Muscle of leg (tissue), 11 donors: ENCODE measurements around the gene B3GNT5. TPM values are rescaled to one million over a fixed set of nuclear protein-coding genes. Genes with fewer than 3 reads are reported as not detected.
A peak's percentile ranks its signal among the peaks of the same experiment; 100 is the strongest.

Experiments used
- DNase-seq: peaks from one replicate; pipeline ENCODE4 v3.0.0; 2013
- H3K27ac ChIP-seq: one replicate; pipeline ENCODE4 v1.5.1; 2013; ENCODE audit warnings: mild to moderate bottlenecking, low read length, control low read depth
- H3K27me3 ChIP-seq: one replicate; pipeline ENCODE4 v1.6.1; 2013; ENCODE audit warnings: low read length; ENCODE audit not compliant: control insufficient read depth, insufficient read depth
- H3K36me3 ChIP-seq: one replicate; pipeline ENCODE4 v1.6.1; 2013; ENCODE audit warnings: low read length; ENCODE audit not compliant: control insufficient read depth, insufficient read depth
- H3K4me1 ChIP-seq: one replicate; pipeline ENCODE4 v1.6.1; 2013; ENCODE audit warnings: low read length; ENCODE audit not compliant: control insufficient read depth, insufficient read depth
- H3K4me3 ChIP-seq: one replicate; pipeline ENCODE4 v1.5.1; 2013; ENCODE audit warnings: low read length, control low read depth
- H3K9me3 ChIP-seq: replicated peaks from 2 replicates; pipeline ENCODE4 v1.6.1; 2013; ENCODE audit warnings: low read depth, low read length; ENCODE audit not compliant: control insufficient read depth
- WGBS: methylation state at CpG from one replicate; pipeline ENCODE4 v1.1.5; 2013; ENCODE audit warnings: missing lambda C conversion rate; ENCODE audit not compliant: insufficient coverage; 5-methylcytosine and 5-hydroxymethylcytosine counted together
- polyA plus RNA-seq, 8 donors: library from polyadenylated mRNA; unstranded; fragments of 120-200 nt; gene quantifications; one replicate each; pipeline versions ENCODE4 v1.2.1 to v1.2.3, GENCODE V29; 2013; ENCODE audit warnings: inconsistent platforms in 1 of 8, low replicate concordance in 1 of 8; ENCODE audit not compliant: insufficient read length in 8 of 8, insufficient read depth in 1 of 8
- total RNA-seq: library from RNA; stranded (reverse); fragments of 120-200 nt; gene quantifications from one replicate; pipeline ENCODE4 v1.2.4, GENCODE V29; 2013

Gene B3GNT5
- total and polyA plus RNA-seq, 9 donors, result 5.3 to 17.2 (median 9.5) TPM

- DNase-seq, result no peak
- Histone ChIP-seq H3K4me3 (no peak overlapping the region), H3K36me3 (no peaks in the 10 kb centered on the region), H3K4me1 (peaks cover 15% of the 10 kb centered on the region), H3K9me3 (no peaks in the 10 kb centered on the region), H3K27me3 (no peaks in the 10 kb centered on the region), H3K27ac (no peak overlapping the region)
- WGBS, result 88% methylated on average over 3 of the region's 3 CpGs
These were observed 9.9 kb downstream of the B3GNT5 start for GRCh38 chr3:183262875-183263378.

DNA sequence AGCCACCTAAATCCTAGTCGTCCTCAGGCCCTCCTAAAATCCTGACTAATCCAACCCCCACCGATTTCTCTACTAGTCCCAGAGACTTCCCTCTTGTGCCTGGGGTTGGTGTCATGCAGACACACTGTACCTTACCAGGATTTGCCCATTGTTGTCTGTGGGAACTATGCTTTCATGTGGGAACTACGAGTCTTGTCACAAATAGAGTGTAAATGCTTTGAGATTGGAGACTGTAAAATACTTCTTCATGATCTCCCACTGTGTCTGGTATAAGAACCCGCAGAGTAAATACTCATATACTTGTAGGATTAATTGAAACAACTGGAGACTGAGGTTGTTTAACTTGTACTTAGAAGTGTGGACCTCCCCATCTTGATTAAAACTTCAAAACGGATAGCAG, 11.2 kb downstream of the B3GNT5 start:
- no peaks in the 10 kb centered on the region for H3K36me3 ChIP-seq
- H3K4me3 ChIP-seq, result no peak overlapping the region
- peaks cover 15% of the 10 kb centered on the region for H3K4me1 ChIP-seq
- H3K27me3 ChIP-seq, result no peaks in the 10 kb centered on the region
- no peak overlapping the region for H3K27ac ChIP-seq
- WGBS, result 67% methylated on average over 1 of the region's 5 CpGs
- DNase-seq, result no peak
- no peaks in the 10 kb centered on the region for H3K9me3 ChIP-seq

GRCh38 chr3:183265157-183265642, 12.1 kb downstream of the B3GNT5 start:
- peaks cover 3% of the 10 kb centered on the region for H3K36me3 ChIP-seq
- peak overlapping the region; percentile 50 for H3K27ac ChIP-seq
- H3K4me1 ChIP-seq, result peaks cover 15% of the 10 kb centered on the region
- WGBS, result 44% methylated on average over 13 of the region's 15 CpGs
- DNase-seq, result peak; percentile 72
- H3K9me3 ChIP-seq, result no peaks in the 10 kb centered on the region
- H3K4me3 ChIP-seq, result no peak overlapping the region
- no peaks in the 10 kb centered on the region for H3K27me3 ChIP-seq

DNA sequence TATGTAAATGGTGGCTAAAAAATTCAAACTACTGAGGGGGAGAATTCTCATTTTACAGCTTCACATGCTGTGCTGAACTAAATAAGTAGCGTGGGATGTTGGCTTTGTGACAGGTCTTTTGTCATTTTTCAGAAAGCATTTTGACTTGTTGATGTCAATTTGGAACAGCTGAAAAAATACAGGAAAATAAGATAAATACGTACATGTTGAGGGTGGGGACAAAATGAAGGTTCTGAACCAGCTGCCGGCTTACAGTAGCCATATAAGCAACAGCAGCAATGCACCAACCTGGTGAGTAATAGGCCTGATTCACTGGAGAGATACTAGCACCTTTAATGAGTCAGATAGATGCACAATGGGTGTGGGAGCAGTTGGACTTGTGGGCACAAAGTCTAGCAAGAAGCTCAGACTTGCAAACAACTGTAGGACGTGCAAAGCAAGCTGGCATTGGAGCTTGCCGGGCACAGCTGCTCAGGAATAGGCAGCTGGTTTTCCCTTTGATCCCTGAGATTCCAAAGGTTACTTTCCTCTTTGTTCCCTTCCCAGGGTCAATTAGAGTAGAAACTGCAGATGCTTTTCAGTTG, 12.9 kb downstream of the B3GNT5 start:
- Histone ChIP-seq H3K27me3 (no peaks in the 10 kb centered on the region), H3K9me3 (no peaks in the 10 kb centered on the region), H3K36me3 (peaks cover 3% of the 10 kb centered on the region), H3K4me1 (peaks cover 15% of the 10 kb centered on the region), H3K4me3 (no peak overlapping the region), H3K27ac (peak overlapping the region; percentile 50)
- DNase-seq, result peak; percentile 44
- 77% methylated on average over 5 of the region's 5 CpGs for WGBS

DNA sequence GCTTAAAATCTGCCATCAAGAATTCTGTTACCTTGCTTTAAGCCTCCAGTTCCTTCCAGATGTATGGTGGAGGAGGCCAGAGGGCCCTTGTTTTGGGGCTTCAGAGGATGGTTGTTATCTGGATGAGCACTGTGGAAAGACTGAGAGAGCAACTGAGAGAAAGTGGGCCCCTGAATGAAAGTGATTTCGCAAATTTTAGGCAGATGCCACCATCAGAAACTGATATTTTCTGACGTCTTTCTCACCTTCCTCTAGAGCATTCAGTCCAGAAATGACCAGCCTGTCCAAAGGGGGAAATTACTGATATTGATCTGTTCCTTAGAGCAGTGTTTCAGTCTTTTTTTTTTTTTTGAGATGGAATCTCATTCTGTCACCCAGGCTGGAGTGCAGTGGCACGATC, 13.4 kb downstream of the B3GNT5 start:
- Histone ChIP-seq H3K4me3 (no peak overlapping the region), H3K27ac (peak overlapping the region; percentile 65), H3K9me3 (no peaks in the 10 kb centered on the region), H3K27me3 (no peaks in the 10 kb centered on the region), H3K4me1 (peaks cover 15% of the 10 kb centered on the region), H3K36me3 (peaks cover 3% of the 10 kb centered on the region)
- no peak for DNase-seq
- no CpG with 5 or more reads among the region's 3 CpGs for WGBS

DNA sequence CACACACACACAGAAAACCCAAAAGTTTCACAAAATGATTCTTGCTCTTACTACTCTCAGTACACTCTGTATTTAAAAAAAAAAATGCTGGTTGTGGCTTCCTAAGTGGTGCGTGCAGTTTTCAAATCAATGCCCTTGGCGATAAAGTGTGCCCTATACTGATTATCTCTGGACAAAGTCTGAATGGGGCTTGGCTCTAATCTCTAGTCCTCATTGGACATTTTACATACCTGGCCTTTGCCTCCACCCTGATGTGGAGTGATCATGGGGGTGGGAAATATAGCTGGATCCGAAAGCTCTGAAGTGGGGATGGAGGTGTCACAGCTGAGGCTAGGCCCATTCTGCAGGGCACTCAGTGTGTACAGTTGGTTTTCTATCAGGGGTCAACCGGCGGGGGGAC, 14.1 kb downstream of the B3GNT5 start:
- Histone ChIP-seq H3K4me3 (no peak overlapping the region), H3K27me3 (no peaks in the 10 kb centered on the region), H3K9me3 (no peaks in the 10 kb centered on the region), H3K27ac (no peak overlapping the region), H3K36me3 (peaks cover 3% of the 10 kb centered on the region), H3K4me1 (peaks cover 15% of the 10 kb centered on the region)
- WGBS, result 85% methylated on average over 4 of the region's 5 CpGs
- no peak for DNase-seq

GRCh38 chr3:183268366-183268765, 15.3 kb downstream of the B3GNT5 start:
- H3K4me1 ChIP-seq, result peaks cover 15% of the 10 kb centered on the region
- H3K27me3 ChIP-seq, result no peaks in the 10 kb centered on the region
- no peak overlapping the region for H3K4me3 ChIP-seq
- H3K9me3 ChIP-seq, result no peaks in the 10 kb centered on the region
- no peak for DNase-seq
- H3K36me3 ChIP-seq, result peaks cover 3% of the 10 kb centered on the region
- 64% methylated on average over 4 of the region's 5 CpGs for WGBS
- H3K27ac ChIP-seq, result no peak overlapping the region

GRCh38 chr3:183269345-183269744, 16.3 kb downstream of the B3GNT5 start:
- Histone ChIP-seq H3K27ac (no peak overlapping the region), H3K4me3 (no peak overlapping the region), H3K9me3 (no peaks in the 10 kb centered on the region), H3K36me3 (peaks cover 3% of the 10 kb centered on the region), H3K27me3 (no peaks in the 10 kb centered on the region), H3K4me1 (peaks cover 15% of the 10 kb centered on the region)
- DNase-seq, result no peak
- 80% methylated on average over 1 of the region's 13 CpGs for WGBS

- Histone ChIP-seq H3K9me3 (no peaks in the 10 kb centered on the region), H3K27me3 (no peaks in the 10 kb centered on the region), H3K27ac (no peak overlapping the region), H3K36me3 (peaks cover 3% of the 10 kb centered on the region), H3K4me1 (peaks cover 11% of the 10 kb centered on the region), H3K4me3 (no peak overlapping the region)
- 91% methylated on average over 5 of the region's 7 CpGs for WGBS
- DNase-seq, result no peak
These were observed 17.3 kb downstream of the B3GNT5 start for GRCh38 chr3:183270344-183270743.

- no CpG with 5 or more reads among the region's 3 CpGs for WGBS
- no peak for DNase-seq
- no peak overlapping the region for H3K27ac ChIP-seq
- H3K27me3 ChIP-seq, result no peaks in the 10 kb centered on the region
- H3K36me3 ChIP-seq, result peaks cover 3% of the 10 kb centered on the region
- H3K4me3 ChIP-seq, result no peak overlapping the region
- H3K4me1 ChIP-seq, result peaks cover 5% of the 10 kb centered on the region
- no peaks in the 10 kb centered on the region for H3K9me3 ChIP-seq
These were observed 19.1 kb downstream of the B3GNT5 start for GRCh38 chr3:183272142-183272541.

- H3K36me3 ChIP-seq, result peaks cover 3% of the 10 kb centered on the region
These were observed 19.7 kb downstream of the B3GNT5 start for GRCh38 chr3:183272791-183273190.

More at GRCh38 chr3:183272791-183273190, 19.7 kb downstream of the B3GNT5 start:
- Histone ChIP-seq H3K27me3 (no peaks in the 10 kb centered on the region), H3K27ac (no peak overlapping the region), H3K9me3 (no peaks in the 10 kb centered on the region), H3K4me1 (peaks cover 3% of the 10 kb centered on the region), H3K4me3 (no peak overlapping the region)
- peak; percentile 35 for DNase-seq
